IMR-90 (cell line): ENCODE measurements around the gene BDKRB1. TPM values are rescaled to one million over a fixed set of nuclear protein-coding genes. Genes with fewer than 3 reads are reported as not detected.
A peak's percentile ranks its signal among the peaks of the same experiment; 100 is the strongest.

ENCODE experiments used
- ATAC-seq: fragments of 200-7000 bp; cut with Tn5 transposase; 2 replicates; pipeline ENCODE4 v1.9.1; 2020; ENCODE audit warnings: low read depth, mild to moderate bottlenecking, moderate library complexity
- BruUV-seq: library from RNA; stranded (reverse); fragments of 400-500 nt; replicated peaks from 2 replicates; lab custom pipeline; 2021; lab: Mats Ljungman, UMichigan
- CTCF ChIA-PET: fragments of 300-600 bp; formaldehyde crosslinking; extraction: SDS; loops from one replicate; lab custom pipeline; 2021; ENCODE audit warnings: antibody characterized with exemption; lab: Yijun Ruan, JAX
- POLR2A ChIA-PET: fragments of 300-600 bp; sonication (Branson Sonifier 250); formaldehyde crosslinking; loops from one replicate; lab custom pipeline; 2022; ENCODE audit warnings: antibody characterized with exemption; ENCODE audit not compliant: unreplicated experiment; lab: Charles Lee
- DNase-seq: peaks from one replicate; pipeline ENCODE4 v3.0.0; 2013
- H2AFZ ChIP-seq: replicated peaks from 2 replicates; pipeline ENCODE3; 2013; ENCODE audit warnings: low read length, mild to moderate bottlenecking; ENCODE audit not compliant: poor library complexity
- H2AK5ac ChIP-seq: 2 replicates; pipeline ENCODE4 v1.6.1; 2013; ENCODE audit warnings: low read depth, low read length, inconsistent platforms
- H2AK9ac ChIP-seq: replicated peaks from 2 replicates; pipeline ENCODE3; 2013; ENCODE audit warnings: mild to moderate bottlenecking, low read depth, low read length, moderate library complexity; ENCODE audit not compliant: poor library complexity
- H2BK120ac ChIP-seq: 2 replicates; pipeline ENCODE4 v1.6.1; 2013; ENCODE audit warnings: low read depth, low read length, inconsistent platforms
- H2BK15ac ChIP-seq: 3 replicates; pipeline ENCODE4 v1.6.1; 2013; ENCODE audit warnings: low read depth, low read length, inconsistent platforms
- H2BK20ac ChIP-seq: 2 replicates; pipeline ENCODE4 v1.6.1; 2013; ENCODE audit warnings: low read depth, mild to moderate bottlenecking, inconsistent platforms, low read length, moderate library complexity
- H2BK5ac ChIP-seq: 2 replicates; pipeline ENCODE4 v1.6.1; 2013; ENCODE audit warnings: mild to moderate bottlenecking, low read depth, low read length, inconsistent platforms; ENCODE audit not compliant: poor library complexity, severe bottlenecking
- H3K14ac ChIP-seq: replicated peaks from 2 replicates; pipeline ENCODE4 v1.6.1; 2013; ENCODE audit warnings: low read depth, low read length, inconsistent platforms
- H3K18ac ChIP-seq: 2 replicates; pipeline ENCODE4 v1.6.1; 2013; ENCODE audit warnings: low read depth, low read length, control low read depth
- H3K23ac ChIP-seq: 2 replicates; pipeline ENCODE4 v1.6.1; 2013; ENCODE audit warnings: low read depth, low read length, inconsistent platforms
- H3K27ac ChIP-seq: 2 replicates; pipeline ENCODE4 v1.5.1; 2013; ENCODE audit warnings: mild to moderate bottlenecking, control low read depth, low read length; ENCODE audit not compliant: insufficient read depth
- H3K27me3 ChIP-seq: 2 replicates; pipeline ENCODE4 v1.6.1; 2013; ENCODE audit warnings: low read length; ENCODE audit not compliant: control insufficient read depth, insufficient read depth
- H3K36me3 ChIP-seq: 2 replicates; pipeline ENCODE4 v1.6.1; 2013; ENCODE audit warnings: low read length, mixed read lengths; ENCODE audit not compliant: control insufficient read depth, insufficient read depth
- H3K4ac ChIP-seq: 2 replicates; pipeline ENCODE4 v1.6.1; 2013; ENCODE audit warnings: low read depth, low read length, inconsistent platforms
- H3K4me1 ChIP-seq: 2 replicates; pipeline ENCODE4 v1.6.1; 2013; ENCODE audit warnings: low read length, mixed read lengths; ENCODE audit not compliant: control insufficient read depth, insufficient read depth
- H3K4me2 ChIP-seq: 2 replicates; pipeline ENCODE4 v1.6.1; 2013; ENCODE audit warnings: low read depth, mild to moderate bottlenecking, control low read depth, low read length, moderate library complexity
- H3K4me3 ChIP-seq: 2 replicates; pipeline ENCODE4 v1.5.1; 2013; ENCODE audit warnings: low read depth, mild to moderate bottlenecking, control low read depth, low read length, moderate library complexity; ENCODE audit not compliant: insufficient read depth
- H3K56ac ChIP-seq: 2 replicates; pipeline ENCODE4 v1.6.1; 2013; ENCODE audit warnings: low read length, inconsistent platforms; ENCODE audit not compliant: insufficient read depth; ENCODE audit errors: extremely low read depth
- H3K79me1 ChIP-seq, 2 experiments: 2 replicates each; pipeline ENCODE4 v1.6.1; 2013; ENCODE audit warnings: low read length in 2 of 2, inconsistent platforms in 1 of 2, low read depth in 1 of 2
- H3K9ac ChIP-seq: 2 replicates; pipeline ENCODE4 v1.6.1; 2013; ENCODE audit warnings: low read depth, low read length, control low read depth
- H3K9me1 ChIP-seq: 2 replicates; pipeline ENCODE4 v1.6.1; 2013; ENCODE audit warnings: low read length, inconsistent platforms; ENCODE audit not compliant: insufficient read depth
- H3K9me3 ChIP-seq: 2 replicates; pipeline ENCODE4 v1.6.1; 2013; ENCODE audit warnings: low read length; ENCODE audit not compliant: control insufficient read depth, insufficient read depth
- H4K20me1 ChIP-seq: 2 replicates; pipeline ENCODE4 v1.6.1; 2013; ENCODE audit warnings: low read length, inconsistent platforms; ENCODE audit not compliant: insufficient read depth
- H4K5ac ChIP-seq: 2 replicates; pipeline ENCODE4 v1.6.1; 2013; ENCODE audit warnings: mild to moderate bottlenecking, low read depth, low read length, control low read depth
- H4K8ac ChIP-seq, 2 experiments: 2 replicates each; pipeline ENCODE4 v1.6.1; 2013; ENCODE audit warnings: low read depth in 2 of 2, low read length in 2 of 2, control low read depth in 1 of 2, inconsistent platforms in 1 of 2
- H4K91ac ChIP-seq: 2 replicates; pipeline ENCODE4 v1.6.1; 2013; ENCODE audit warnings: low read depth, low read length, inconsistent platforms; ENCODE audit not compliant: insufficient read depth
- ELK1 ChIP-seq: fragments of 150-350 bp; IDR thresholded peaks from 2 replicates; pipeline ENCODE4 v1.6.1; 2016; ENCODE audit warnings: low read depth, mild to moderate bottlenecking, low read length, moderate library complexity, borderline replicate concordance
- MAFK ChIP-seq: IDR thresholded peaks from 2 replicates; pipeline ENCODE4 v1.6.1; 2012; ENCODE audit warnings: low read depth, low read length, improper control_type of control experiment
- RCOR1 ChIP-seq: IDR thresholded peaks from 2 replicates; pipeline ENCODE4 v1.6.1; 2012; ENCODE audit warnings: mild to moderate bottlenecking, low read length, improper control_type of control experiment; ENCODE audit not compliant: insufficient replicate concordance
- RFX5 ChIP-seq: IDR thresholded peaks from 2 replicates; pipeline ENCODE4 v1.8.0; 2012; ENCODE audit warnings: low read depth, mild to moderate bottlenecking, low read length, moderate library complexity
- WGBS, 2 experiments: methylation state at CpG; one replicate each; pipeline versions ENCODE4 v1.1.5 to v1.1.7; 2013; ENCODE audit warnings: missing lambda C conversion rate in 2 of 2; ENCODE audit not compliant: insufficient read length in 1 of 2; ENCODE audit errors: extremely low coverage in 2 of 2; 5-methylcytosine and 5-hydroxymethylcytosine counted together
- dilution Hi-C: fragments of 300-500 bp; cut with HindIII; formaldehyde crosslinking; loops from one replicate; pipeline ENCODE4 v1.14.3; 2018; ENCODE audit warnings: low sequenced_read_pairs; ENCODE audit not compliant: unreplicated experiment
- in situ Hi-C: fragments of 300-500 bp; cut with MboI; formaldehyde crosslinking; loops from 3 replicates; pipeline ENCODE4 v1.14.3; 2019; ENCODE audit warnings: low sequenced_read_pairs, inconsistent platforms, mixed read lengths
- intact Hi-C: fragments of 100-400 bp; cut with micrococcal nuclease; formaldehyde crosslinking; loops from 2 replicates; pipeline ENCODE4 v1.10.0; 2022
- polyA plus RNA-seq, 3 experiments: library from polyadenylated mRNA; depleted of rRNA; stranded (reverse); fragments of >200 nt; gene quantifications; 2 replicates each; pipeline ENCODE4 v1.2.3, GENCODE V29; 2012; ENCODE audit warnings: low replicate concordance in 1 of 3
- total RNA-seq: library from RNA; depleted of rRNA; stranded (reverse); fragments of >200 nt; gene quantifications from 2 replicates; pipeline ENCODE4 v1.2.3, GENCODE V29; 2012

The BDKRB1 gene
- total and polyA plus RNA-seq, 2 of the 4 experiments (the other 2 are of a cell fraction): 56.5 to 130 TPM

GRCh38 chr14:96264200-96264553 lies 8.2 kb downstream of the BDKRB1 start:
- H3K18ac ChIP-seq: peak overlapping the region; percentile 3; the same call in 1 of the 2 replicates
- H2BK20ac ChIP-seq: 0 out of 2 replicates have a peak overlapping the region, but pooled peaks have one; percentile 20
- H3K9me1 ChIP-seq: peaks cover 30% of the 10 kb centered on the region
- H4K20me1 ChIP-seq: peaks cover 34% of the 10 kb centered on the region
- dilution Hi-C loops (no loop called here), in situ Hi-C loops (loop anchor here (25.0 kb wide), 1 partner anchor 727 kb away; the partner anchor contains the start of gene GLRX5), intact Hi-C loops (loop anchor here (10.0 kb wide), 1 partner anchor 729 kb away; the partner anchor contains the start of gene GLRX5)
- no peak overlapping the region for H2AK9ac ChIP-seq
- no peak overlapping the region for H2BK15ac ChIP-seq
- no peak overlapping the region for H4K5ac ChIP-seq
- H2BK5ac ChIP-seq: no peak overlapping the region
- no peak overlapping the region for H2BK120ac ChIP-seq
- no peak overlapping the region for H3K4me3 ChIP-seq
- ATAC-seq (no peak), DNase-seq (no peak)
- ChIA-PET CTCF (interaction anchor here (1.0 kb wide), 1 partner anchor 374 kb away, joined by 3 read pairs; no protein-coding TSS in a partner anchor), POLR2A (no interaction called here)
- no peak overlapping the region for H3K9ac ChIP-seq
- peak overlapping the region; percentile 16; the same call in 1 of the 2 replicates for H4K91ac ChIP-seq
- no peak overlapping the region for H3K23ac ChIP-seq
- 100% methylated on average over 5 of the region's 14 CpGs; no CpG with 5 or more reads in 1 of the 2 experiments for WGBS, 2 experiments
- peak overlapping the region; percentile 60; the same call in 1 of the 2 replicates for H2AK5ac ChIP-seq
- H3K27ac ChIP-seq: peak overlapping the region; percentile 41
- H3K36me3 ChIP-seq: peaks cover 62% of the 10 kb centered on the region
- H3K27me3 ChIP-seq: no peaks in the 10 kb centered on the region
- H3K4ac ChIP-seq: no peak overlapping the region
- H3K79me1 ChIP-seq: peaks cover 32 to 91% of the 10 kb centered on the region in 2 experiments
- TSS peak; percentile 8 for BruUV-seq
- H3K14ac ChIP-seq: no peak overlapping the region; the same call in 1 of the 2 replicates
- H4K8ac ChIP-seq: no peak overlapping the region
- H3K9me3 ChIP-seq: peaks cover 5% of the 10 kb centered on the region
- H2AFZ ChIP-seq: peak overlapping the region; percentile 0
- no peak overlapping the region for H3K56ac ChIP-seq
- H3K4me2 ChIP-seq: no peak overlapping the region
- H3K4me1 ChIP-seq: peaks cover 47% of the 10 kb centered on the region
- TF ChIP-seq RCOR1: no peak
- TF ChIP-seq RFX5: no peak
- no peak for TF ChIP-seq ELK1
- TF ChIP-seq MAFK: no peak
